NOMO-1 treated with dmso at 0.1 percent for 144 hours (cell line): ENCODE results near the gene SOX5.
"Not testable (repeated sequence)": the region's sequence is repeated elsewhere in the genome, so short reads cannot be mapped to it uniquely, and the experiment has no call there.

Source experiments
- DNase-seq: peaks from one replicate; lab custom pipeline; 2025; ENCODE audit not compliant: unreplicated experiment; lab: John Stamatoyannopoulos, UW

Gene SOX5

GRCh38 chr12:23504641-23505399 is 444.6 kb downstream of the SOX5 start:
- DNase-seq: no peak

GRCh38 chr12:23504043-23504442 is 445.4 kb downstream of the SOX5 start:
- DNase-seq: no peak

GRCh38 chr12:23503544-23503943 is 445.9 kb downstream of the SOX5 start:
- DNase-seq: no peak

DNA sequence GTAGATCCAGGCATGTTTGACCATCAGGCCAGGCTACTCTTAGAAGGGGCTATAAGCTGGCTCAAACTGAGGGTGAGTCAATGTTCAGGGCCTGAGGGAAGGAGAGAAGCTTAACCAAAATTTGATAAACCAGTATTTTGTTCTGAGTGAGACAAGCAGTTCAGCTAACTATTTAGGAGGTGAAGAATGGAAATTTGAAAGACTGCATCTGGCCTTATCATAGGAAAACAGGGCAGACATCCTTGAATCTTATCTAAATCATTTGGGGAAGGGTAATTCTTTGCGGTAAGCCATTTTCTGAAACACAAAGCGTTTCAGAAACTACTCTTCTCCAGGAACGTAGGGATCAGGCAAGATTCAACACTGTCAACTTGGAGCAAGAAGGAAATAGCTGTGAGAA is 447.2 kb downstream of the SOX5 start:
- no peak for DNase-seq

GRCh38 chr12:23495472-23495871 is 454.0 kb downstream of the SOX5 start:
- DNase-seq: no peak

DNA sequence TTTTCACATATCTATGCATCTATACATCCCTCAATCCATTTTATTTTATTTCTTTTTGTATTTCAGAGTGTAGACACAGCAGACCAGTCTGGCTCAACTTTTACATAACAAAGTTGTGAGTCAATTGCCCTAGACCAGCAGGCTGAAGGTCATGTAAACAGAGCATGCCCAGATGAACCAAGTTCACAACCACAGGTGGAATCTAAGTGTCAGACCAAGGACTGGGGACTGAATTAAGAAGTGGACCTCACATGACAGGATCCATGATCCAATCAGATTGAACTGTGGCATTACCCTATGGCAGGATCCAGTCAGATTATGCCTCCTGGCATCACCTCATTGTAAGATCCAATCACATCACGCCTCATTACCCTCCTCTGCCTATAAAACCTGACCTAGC is 455.8 kb downstream of the SOX5 start:
- DNase-seq: no peak

- not testable (repeated sequence) for DNase-seq
These were observed 458.4 kb downstream of the SOX5 start for GRCh38 chr12:23491029-23491428.

DNA sequence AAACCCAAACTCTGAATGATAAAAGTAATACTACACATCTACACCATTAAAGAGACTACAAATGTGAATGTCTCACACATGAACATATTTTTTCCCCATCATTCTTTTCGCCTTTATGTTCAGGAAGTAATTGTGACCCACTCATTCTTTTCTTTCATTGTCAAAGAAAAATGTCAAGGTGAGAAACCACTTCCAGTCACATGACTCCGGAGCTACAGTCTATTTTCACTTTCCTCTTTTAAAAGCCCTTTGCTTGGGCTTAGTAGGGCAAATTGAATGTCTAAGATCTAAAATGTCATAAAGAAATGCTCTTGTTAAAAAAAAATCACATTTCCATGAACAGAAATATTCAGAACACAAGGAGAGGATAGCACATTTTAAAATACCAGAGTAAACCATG is 461.3 kb downstream of the SOX5 start:
- no peak for DNase-seq

GRCh38 chr12:23484238-23484637 is 465.2 kb downstream of the SOX5 start:
- no peak for DNase-seq

DNA sequence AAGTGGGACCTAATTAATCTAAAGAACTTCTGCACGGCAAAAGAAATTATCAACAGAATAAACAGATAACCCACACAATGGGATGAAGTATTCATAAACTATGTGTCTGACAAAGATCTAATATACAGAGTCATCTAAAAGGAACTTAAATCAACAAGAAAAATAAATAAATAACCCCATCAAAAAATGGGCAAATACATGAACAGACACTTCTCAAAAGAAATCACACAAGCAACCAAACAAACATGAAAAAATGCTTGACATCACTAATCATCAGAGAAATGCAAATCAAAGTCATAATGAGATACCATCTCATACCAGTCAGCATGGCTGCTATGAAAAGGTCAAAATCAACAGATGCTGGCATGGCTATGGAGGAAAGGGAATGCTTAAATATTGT is 466.9 kb downstream of the SOX5 start:
- no peak for DNase-seq
